Activated effector memory CD4-positive, alpha-beta T cell treated with anti-CD3 and anti-CD28 coated beads, Interleukin-2, amount 50 U/mL, for 16 hours (primary cell): ENCODE measurements around the gene CYB5RL.
"Not testable (repeated sequence)": the region's sequence is repeated elsewhere in the genome, so short reads cannot be mapped to it uniquely, and the experiment has no call there.

ENCODE experiments used
- DNase-seq: peaks from one replicate; pipeline ENCODE4 v3.0.0-alpha.2; 2020

The CYB5RL gene

GRCh38 chr1:54180701-54181360, 19.0 kb downstream of the CYB5RL start:
- no peak for DNase-seq

DNA sequence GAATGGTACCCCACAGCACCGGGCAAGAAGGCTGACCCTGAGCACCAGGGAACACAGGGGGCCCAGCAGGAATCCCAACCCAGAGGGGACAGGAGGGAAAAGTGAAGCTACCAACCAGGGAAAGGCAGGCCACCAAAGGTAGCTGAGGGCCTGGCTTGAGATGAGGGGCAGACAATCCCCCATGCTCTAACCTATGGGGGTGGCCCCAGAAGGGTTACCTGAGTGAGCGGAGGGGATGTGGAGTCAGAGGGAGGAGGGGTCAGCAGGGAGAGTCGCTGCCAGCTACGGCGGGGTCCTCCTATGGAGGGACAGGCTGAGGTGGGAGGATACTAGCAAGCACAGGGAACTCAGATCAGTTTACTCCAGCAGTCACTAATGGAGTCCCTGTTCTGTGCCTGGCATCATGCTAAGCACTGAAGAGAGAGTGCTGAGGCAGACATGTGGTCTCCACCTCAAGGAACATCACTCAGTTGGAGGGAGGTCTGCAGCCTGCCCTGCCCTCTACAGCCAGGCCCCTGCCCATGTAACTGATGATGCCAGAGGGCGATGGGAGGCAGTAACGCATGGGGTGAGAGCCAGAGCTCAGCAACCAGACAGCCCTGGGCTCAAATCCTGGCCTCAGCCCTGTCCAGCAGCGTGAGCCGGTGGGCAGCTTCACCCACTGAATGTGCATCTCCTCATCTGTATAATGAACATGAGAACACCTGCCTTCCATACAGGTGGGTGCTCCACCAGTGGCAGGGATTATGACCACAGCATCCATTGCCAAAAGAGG, 21.3 kb downstream of the CYB5RL start:
- DNase-seq, result no peak

DNA sequence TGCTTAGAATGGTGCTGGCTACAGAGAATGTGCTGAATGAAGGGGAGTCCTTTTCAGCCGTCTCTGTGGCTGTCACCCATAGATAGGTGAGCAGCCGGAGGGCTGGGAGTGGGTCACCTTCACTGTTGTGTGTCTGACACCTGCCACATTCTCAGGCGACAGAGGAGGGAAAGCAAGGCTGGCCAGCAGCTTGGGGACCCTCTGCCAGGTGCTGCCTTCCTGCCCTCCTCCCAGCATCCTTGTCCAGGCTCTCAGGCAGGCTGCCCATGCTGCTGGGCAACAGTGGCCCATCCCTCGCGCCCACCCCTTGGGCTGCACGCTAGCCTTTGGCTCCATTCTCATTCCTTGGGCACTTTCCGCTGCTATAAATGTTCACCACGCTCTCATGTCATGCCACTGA, 22.1 kb downstream of the CYB5RL start:
- DNase-seq, result no peak

DNA sequence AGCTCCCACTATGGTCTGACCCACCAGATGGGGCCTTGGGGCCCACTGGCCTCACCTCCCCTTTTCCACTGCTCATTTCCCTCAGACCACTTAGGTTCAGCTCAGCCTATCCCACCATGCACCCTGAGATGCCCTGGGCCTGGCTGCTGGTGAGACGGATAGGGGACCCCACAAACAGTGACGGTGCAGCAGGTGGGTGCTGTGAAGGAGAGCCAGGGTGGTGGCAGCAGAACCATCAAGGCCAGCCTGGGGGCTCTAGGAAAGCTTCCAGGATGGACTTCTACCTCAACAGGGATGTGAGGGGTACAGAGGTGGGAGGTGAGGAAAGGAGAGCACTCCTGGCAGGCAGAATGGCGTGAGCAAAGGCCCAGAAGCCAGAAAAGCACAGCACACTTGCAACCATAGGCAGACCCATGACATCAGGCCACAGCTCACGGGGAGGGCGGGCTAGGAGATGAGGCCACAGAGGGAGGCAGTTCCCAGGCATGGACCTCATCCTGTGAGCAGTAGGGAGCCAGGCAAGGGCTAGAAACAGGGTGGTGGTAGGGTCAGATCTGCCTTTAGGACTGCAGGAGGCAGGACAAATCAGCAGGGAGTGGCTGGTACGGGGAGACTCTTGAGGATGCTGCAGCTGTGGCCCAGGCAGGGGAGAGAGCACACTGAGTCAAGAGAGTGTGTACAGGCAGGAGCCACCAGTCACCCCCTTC, 23.1 kb downstream of the CYB5RL start:
- DNase-seq, result no peak

- DNase-seq, result no peak
Observed at GRCh38 chr1:54174106-54174505, 25.7 kb downstream of the CYB5RL start.

GRCh38 chr1:54173681-54174080, 26.1 kb downstream of the CYB5RL start:
- no peak for DNase-seq

- DNase-seq, result no peak
Observed at GRCh38 chr1:54172614-54173599, 26.9 kb downstream of the CYB5RL start.

- no peak for DNase-seq
Observed at GRCh38 chr1:54171606-54172005, 28.2 kb downstream of the CYB5RL start.

DNA sequence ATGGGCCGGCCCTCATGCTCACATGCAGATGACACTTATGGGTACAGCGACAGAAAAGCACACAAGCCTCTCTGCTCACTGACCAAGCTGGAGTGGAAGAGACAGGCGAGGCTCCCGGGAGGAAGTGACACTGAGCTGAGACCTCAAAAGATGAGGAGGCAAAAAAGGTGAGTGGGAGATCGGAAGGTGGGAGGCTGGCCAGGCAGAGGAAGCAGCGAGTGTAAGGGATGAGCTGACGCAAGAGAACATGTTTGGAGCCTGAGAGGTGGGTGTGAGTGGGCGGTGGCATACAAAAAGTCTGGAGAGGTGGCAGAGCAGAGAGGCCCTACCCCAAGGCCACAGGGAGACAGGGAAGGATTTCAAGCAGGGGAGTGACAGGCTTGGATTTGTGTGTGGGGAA, 28.8 kb downstream of the CYB5RL start:
- no peak for DNase-seq

GRCh38 chr1:54169068-54169467, 30.8 kb downstream of the CYB5RL start:
- DNase-seq, result no peak

- DNase-seq, result no peak
Observed at GRCh38 chr1:54168206-54168965, 31.4 kb downstream of the CYB5RL start.

GRCh38 chr1:54167422-54168139, 32.2 kb downstream of the CYB5RL start:
- DNase-seq, result no peak

GRCh38 chr1:54166357-54166756, 33.5 kb downstream of the CYB5RL start:
- DNase-seq, result not testable (repeated sequence)

GRCh38 chr1:54165146-54165545, 34.7 kb downstream of the CYB5RL start:
- no peak for DNase-seq

- DNase-seq, result no peak
Observed at GRCh38 chr1:54163573-54163972, 36.3 kb downstream of the CYB5RL start.

GRCh38 chr1:54163051-54163450, 36.8 kb downstream of the CYB5RL start:
- no peak for DNase-seq

GRCh38 chr1:54161495-54162168, 38.2 kb downstream of the CYB5RL start:
- no peak for DNase-seq

- no peak for DNase-seq
Observed at GRCh38 chr1:54160351-54160750, 39.5 kb downstream of the CYB5RL start.

GRCh38 chr1:54159733-54160316, 40.0 kb downstream of the CYB5RL start:
- DNase-seq, result no peak

- DNase-seq, result no peak
Observed at GRCh38 chr1:54158071-54158470, 41.8 kb downstream of the CYB5RL start.
